SKM-1 treated with dmso at 0.1 percent for 144 hours (cell line): Measurements from ENCODE around the gene DACT3.

Source experiments
- DNase-seq: peaks from one replicate; lab custom pipeline; 2025; ENCODE audit not compliant: unreplicated experiment; lab: John Stamatoyannopoulos, UW

DACT3 gene

DNA sequence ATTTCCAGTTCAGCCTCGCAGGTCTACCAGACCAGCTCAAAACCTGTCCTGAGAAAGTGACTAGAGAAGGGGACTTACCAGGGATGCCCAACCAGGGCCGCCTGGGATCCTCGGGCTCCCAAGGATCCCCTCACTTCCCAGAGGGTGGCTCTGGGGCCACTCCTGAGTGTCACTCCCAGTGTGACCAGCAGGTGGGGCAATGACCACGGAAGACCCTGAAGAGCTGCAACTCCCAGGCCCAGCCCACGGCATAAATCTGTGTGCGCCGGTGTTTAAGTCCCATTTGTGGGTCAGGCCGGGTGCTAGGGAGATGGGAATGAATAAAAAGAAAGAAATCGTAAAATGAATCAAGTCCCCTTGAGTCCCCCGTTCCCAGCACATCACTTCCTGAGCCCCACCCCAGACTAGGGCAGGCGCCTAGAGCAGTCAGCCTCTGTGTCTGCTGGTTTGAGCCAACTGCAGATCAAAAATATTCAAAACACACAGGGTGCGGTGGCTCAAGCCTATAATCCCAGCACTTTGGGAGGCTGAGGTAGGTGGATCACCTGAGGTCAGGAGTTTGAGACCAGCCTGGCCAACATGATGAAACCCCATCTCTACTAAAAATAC is 46.8 kb downstream of the DACT3 start:
- no peak for DNase-seq

DNA sequence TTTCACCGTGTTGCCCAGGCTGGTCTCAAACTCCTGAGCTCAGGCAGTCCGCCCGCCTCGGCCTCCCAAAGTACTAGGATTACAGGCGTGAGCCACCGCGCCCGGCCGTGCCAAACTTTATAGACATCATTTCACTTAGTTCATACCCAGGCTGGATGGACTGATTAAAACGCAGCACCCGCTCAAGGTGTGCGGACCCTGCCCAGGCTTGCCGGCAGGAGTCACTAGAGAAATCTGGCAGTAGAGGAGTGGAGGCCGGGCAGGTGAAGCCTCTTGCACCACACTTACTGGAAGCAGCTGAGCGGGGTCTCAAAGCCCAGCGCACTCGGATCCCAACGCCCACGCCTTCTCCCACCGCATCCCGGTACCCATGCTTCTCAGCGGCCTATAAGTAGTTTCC is 47.5 kb downstream of the DACT3 start:
- DNase-seq = no peak

DNA sequence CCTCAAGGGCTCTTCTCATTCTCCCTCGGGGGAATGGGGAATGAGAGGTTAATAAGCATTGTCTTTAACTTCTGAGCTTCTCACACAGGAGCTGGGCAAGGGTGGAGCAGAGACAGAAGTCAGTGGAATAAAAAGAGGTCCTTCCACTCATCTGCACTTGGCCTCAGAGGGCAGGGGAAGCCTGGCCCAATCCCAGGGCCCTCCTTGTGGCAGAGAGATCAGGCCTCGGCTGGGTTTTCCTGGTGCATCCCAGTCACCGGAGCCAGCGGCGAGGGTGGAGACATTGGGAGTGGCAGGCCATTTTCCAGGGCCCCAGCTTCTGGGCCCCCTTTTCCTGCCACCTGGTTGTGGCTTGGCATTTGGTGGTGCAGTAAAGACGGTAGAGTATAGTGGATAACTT is 49.2 kb downstream of the DACT3 start:
- DNase-seq = no peak

- no peak for DNase-seq
Observed at GRCh38 chr19:46610851-46611770, 49.9 kb downstream of the DACT3 start.

DNA sequence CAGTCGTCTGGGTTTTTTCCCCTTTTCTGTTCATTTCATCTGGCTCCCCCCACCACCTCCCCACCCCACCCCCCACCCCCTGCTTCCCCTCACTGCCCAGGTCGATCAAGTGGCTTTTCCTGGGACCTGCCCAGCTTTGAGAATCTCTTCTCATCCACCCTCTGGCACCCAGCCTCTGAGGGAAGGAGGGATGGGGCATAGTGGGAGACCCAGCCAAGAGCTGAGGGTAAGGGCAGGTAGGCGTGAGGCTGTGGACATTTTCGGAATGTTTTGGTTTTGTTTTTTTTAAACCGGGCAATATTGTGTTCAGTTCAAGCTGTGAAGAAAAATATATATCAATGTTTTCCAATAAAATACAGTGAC is 50.6 kb downstream of the DACT3 start:
- DNase-seq = no peak

GRCh38 chr19:46609511-46610412 is 51.2 kb downstream of the DACT3 start:
- no peak for DNase-seq

- no peak for DNase-seq
Observed at GRCh38 chr19:46608581-46609345, 52.2 kb downstream of the DACT3 start.

DNA sequence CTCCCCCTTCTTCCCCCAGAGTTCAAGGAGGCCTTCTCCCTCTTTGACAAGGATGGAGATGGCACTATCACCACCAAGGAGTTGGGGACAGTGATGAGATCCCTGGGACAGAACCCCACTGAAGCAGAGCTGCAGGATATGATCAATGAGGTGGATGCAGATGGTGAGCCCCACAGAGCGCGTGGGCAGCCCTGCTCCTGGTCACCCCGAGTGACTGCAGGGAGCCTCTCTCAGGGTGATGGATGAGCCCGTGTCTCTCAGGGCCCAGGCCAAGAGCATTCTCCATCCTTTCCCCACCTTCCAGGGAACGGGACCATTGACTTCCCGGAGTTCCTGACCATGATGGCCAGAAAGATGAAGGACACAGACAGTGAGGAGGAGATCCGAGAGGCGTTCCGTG is 52.8 kb downstream of the DACT3 start:
- DNase-seq = no peak

- peak; percentile 99 for DNase-seq
Observed at GRCh38 chr19:46607448-46607841, 53.5 kb downstream of the DACT3 start.

DNA sequence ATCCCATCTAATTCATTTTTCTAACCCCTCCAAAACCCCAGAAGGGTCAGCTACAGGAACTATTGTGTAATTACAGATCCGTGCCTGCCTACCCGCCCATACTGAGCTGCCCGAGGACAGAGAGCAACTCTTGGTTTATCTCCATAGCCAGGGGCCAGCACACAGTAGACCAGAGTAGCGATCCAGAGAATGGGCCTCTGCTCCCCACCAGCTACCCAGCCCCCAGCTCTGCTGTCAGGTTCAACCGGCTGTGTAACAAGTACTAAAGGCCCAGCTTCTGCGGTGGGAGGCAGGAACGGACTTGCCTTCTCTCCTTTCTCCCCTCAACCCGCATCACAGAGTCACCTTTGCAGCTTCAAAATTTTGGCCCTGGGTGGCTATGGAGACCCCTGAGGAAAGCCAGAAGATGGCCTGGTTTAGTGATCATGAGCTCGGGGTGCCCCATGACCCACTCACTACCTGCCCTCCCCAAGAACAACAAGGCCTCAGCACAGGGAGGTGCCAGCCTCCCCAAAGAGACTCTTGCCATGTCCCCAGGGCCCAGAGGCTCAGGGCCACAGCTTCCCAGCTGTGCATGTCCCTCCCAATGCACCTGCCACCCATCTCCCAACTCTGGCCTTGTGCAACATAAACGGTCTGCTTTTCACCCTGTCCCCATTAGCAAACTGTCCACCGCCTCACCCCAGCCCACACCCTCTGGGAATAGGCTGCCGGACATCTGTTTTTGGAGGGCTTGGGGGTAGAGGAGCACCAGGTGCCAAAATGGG is 54.1 kb downstream of the DACT3 start:
- no peak for DNase-seq

GRCh38 chr19:46606019-46606418 is 55.0 kb downstream of the DACT3 start:
- DNase-seq = no peak

GRCh38 chr19:46605356-46605821 is 55.6 kb downstream of the DACT3 start:
- DNase-seq = no peak

GRCh38 chr19:46604781-46605355 is 56.1 kb downstream of the DACT3 start:
- DNase-seq = no peak

- no peak for DNase-seq
Observed at GRCh38 chr19:46603752-46604231, 57.2 kb downstream of the DACT3 start.

GRCh38 chr19:46603195-46603637 is 57.8 kb downstream of the DACT3 start:
- DNase-seq = no peak

DNA sequence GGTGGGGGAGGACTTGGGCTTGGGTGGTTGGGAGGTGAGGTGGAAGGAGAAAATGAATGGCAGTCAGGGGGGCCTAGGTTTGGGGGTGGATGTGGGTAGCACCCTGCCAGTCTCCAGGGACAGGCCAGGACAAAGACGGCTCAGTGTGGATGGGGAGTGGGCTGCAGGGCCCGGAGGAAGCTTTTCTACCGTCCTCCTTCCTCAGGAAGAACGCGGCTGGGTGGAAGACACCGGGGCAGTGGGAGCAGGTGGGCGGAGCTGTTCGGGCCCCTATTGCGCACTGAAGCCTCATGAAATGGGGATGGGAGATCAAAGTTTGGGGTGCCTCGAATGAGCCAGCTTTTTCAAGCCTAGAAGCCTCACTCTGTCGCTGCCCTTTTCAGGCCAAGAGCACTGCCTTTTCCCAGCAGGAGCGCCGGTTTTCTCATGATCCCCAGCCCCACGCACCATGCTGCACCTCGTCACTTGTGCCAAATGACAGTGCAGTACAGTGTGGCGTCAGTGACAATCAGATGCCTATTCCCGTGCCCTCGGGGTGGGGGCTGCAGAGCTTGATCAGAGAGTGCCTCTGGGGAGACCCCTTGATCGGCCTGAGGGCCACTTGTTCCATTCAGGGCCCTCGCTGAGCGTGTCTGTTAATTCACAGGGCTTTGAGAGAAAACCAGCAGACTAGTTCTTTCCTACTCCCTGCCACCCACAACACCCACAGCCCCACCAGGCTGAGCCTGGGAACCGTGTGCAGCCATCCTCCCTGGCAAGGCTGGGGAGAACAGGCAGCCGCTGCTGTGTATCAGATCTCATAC is 58.4 kb downstream of the DACT3 start:
- DNase-seq = no peak

DNA sequence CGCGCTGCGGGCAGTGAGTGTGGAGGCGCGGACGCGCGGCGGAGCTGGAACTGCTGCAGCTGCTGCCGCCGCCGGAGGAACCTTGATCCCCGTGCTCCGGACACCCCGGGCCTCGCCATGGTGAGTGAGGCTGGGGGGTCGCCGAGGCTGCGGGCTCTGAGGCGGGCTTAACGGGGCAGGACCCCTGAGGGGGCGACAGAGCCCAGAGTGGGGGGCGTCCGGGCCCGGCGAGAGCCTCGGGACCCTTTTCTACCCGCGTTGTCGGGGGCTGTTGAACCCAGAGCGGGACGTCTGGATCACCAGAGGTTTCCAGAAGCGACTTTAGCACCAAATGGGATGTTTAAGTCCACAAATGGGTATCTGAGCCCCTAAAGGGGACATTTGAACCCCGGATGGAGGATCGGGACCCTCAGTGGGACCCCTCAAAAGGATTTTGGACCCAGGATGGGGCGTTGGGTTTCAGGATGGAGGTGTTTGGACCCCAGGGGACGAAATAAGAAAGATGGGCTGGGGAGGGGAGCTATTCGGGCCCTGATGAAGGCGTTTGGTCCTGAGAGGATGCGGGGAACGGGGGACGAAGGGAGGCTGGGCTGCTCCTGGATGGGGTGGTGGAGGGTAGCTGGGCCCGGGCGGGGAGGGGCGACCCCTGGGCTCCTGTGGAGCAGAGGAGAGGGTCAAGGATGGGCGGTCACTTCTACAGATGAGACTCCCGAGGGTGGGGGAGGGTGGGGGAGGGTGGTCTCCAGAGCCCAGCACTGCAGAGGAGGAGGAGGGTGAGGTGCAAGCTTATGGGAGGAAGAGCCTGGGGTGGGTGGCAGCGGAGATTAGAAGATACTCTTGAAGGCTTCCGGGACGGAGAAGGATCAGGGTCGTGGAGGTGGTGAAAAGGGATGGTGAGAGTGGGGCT is 59.4 kb downstream of the DACT3 start, which contains the start of gene CALM3:
TSS of gene CALM3 (plus strand) at position 13 of the 907 bp plus-strand sequence. CDS start at position 118, 105 bp downstream.
- no peak for DNase-seq
